ENCODE measurements around the gene DCBLD1. TPM values are rescaled to one million over a fixed set of nuclear protein-coding genes. Genes with fewer than 3 reads are reported as not detected.

The DCBLD1 gene
- total and polyA plus RNA-seq, 2 donors (not counting 1 experiment from before 2014, with no cell fraction given): 35.2 to 44.4 TPM

GRCh38 chr6:117553142-117553541 lies 70.7 kb downstream of the DCBLD1 start:
- H3K4me3 ChIP-seq (replicated peaks in 1 of 4; ENCODE audit: control extremely low read depth in 1 of 4, insufficient read depth in 1 of 4, low read depth in 3 of 4, low read length in 4 of 4): no peak overlapping the region
- H3K4me2 ChIP-seq (ENCODE audit: extremely low read depth, insufficient read depth, low read length): no peak overlapping the region
- DNase-seq (ENCODE audit: low read depth in 2 of 2): no peak
- peaks cover 5% of the 10 kb centered on the region for H3K4me1 ChIP-seq (ENCODE audit: control insufficient read depth, extremely low read depth, insufficient read depth, low read length)
- H3K79me2 ChIP-seq (ENCODE audit: control insufficient read depth, insufficient read depth, low read length): no peaks in the 10 kb centered on the region
- no peak overlapping the region for H3K9ac ChIP-seq (ENCODE audit: insufficient read depth, low read length)
- no peaks in the 10 kb centered on the region for H4K20me1 ChIP-seq (ENCODE audit: control insufficient read depth, extremely low read depth, insufficient read depth, low read length)
- H2AFZ ChIP-seq (ENCODE audit: low read length): no peak overlapping the region
- H3K36me3 ChIP-seq (ENCODE audit: control insufficient read depth, insufficient read depth, low read length): no peaks in the 10 kb centered on the region
- no peaks in the 10 kb centered on the region for H3K9me3 ChIP-seq (ENCODE audit: control insufficient read depth, insufficient read depth, low read depth, low read length)
- H3K27ac ChIP-seq (ENCODE audit: insufficient read depth, low read length): no peak overlapping the region
- H3K27me3 ChIP-seq (ENCODE audit: control insufficient read depth, insufficient read depth, low read length): no peaks in the 10 kb centered on the region
- TF ChIP-seq EZH2 (IDR thresholded peaks at IDR 0.05; ENCODE audit: low read length, missing control alignments) (no peak), CTCF (conservative IDR thresholded peaks at IDR 0.05 in 1 of 2, IDR thresholded peaks at IDR 0.05 in 1 of 2; ENCODE audit: low read depth in 1 of 2, low read length in 2 of 2) (no peak)

- Histone ChIP-seq H3K79me2 (ENCODE audit: control insufficient read depth, insufficient read depth, low read length) (no peaks in the 10 kb centered on the region), H3K9ac (ENCODE audit: insufficient read depth, low read length) (no peak overlapping the region), H3K4me3 (replicated peaks in 1 of 4; ENCODE audit: control extremely low read depth in 1 of 4, insufficient read depth in 1 of 4, low read depth in 3 of 4, low read length in 4 of 4) (no peak overlapping the region), H3K4me2 (ENCODE audit: extremely low read depth, insufficient read depth, low read length) (no peak overlapping the region), H3K4me1 (ENCODE audit: control insufficient read depth, extremely low read depth, insufficient read depth, low read length) (no peaks in the 10 kb centered on the region), H3K9me3 (ENCODE audit: control insufficient read depth, insufficient read depth, low read depth, low read length) (no peaks in the 10 kb centered on the region), H2AFZ (ENCODE audit: low read length) (no peak overlapping the region), H3K27me3 (ENCODE audit: control insufficient read depth, insufficient read depth, low read length) (no peaks in the 10 kb centered on the region), H3K36me3 (ENCODE audit: control insufficient read depth, insufficient read depth, low read length) (no peaks in the 10 kb centered on the region), H3K27ac (ENCODE audit: insufficient read depth, low read length) (no peak overlapping the region), H4K20me1 (ENCODE audit: control insufficient read depth, extremely low read depth, insufficient read depth, low read length) (no peaks in the 10 kb centered on the region)
- DNase-seq (ENCODE audit: low read depth in 2 of 2): no peak
- no peak for TF ChIP-seq CTCF (conservative IDR thresholded peaks at IDR 0.05 in 1 of 2, IDR thresholded peaks at IDR 0.05 in 1 of 2; ENCODE audit: low read depth in 1 of 2, low read length in 2 of 2)
- TF ChIP-seq EZH2 (IDR thresholded peaks at IDR 0.05; ENCODE audit: low read length, missing control alignments): no peak
Observed at GRCh38 chr6:117555262-117555849, 72.9 kb downstream of the DCBLD1 start.

- DNase-seq (ENCODE audit: low read depth in 2 of 2): peak in 1 of 2 donors; percentile 52
- no peak overlapping the region for H3K9ac ChIP-seq (ENCODE audit: insufficient read depth, low read length)
Observed at GRCh38 chr6:117555882-117556498, 73.5 kb downstream of the DCBLD1 start.

More at GRCh38 chr6:117555882-117556498, 73.5 kb downstream of the DCBLD1 start:
- Histone ChIP-seq H3K27me3 (ENCODE audit: control insufficient read depth, insufficient read depth, low read length) (no peaks in the 10 kb centered on the region), H2AFZ (ENCODE audit: low read length) (no peak overlapping the region), H4K20me1 (ENCODE audit: control insufficient read depth, extremely low read depth, insufficient read depth, low read length) (no peaks in the 10 kb centered on the region), H3K36me3 (ENCODE audit: control insufficient read depth, insufficient read depth, low read length) (no peaks in the 10 kb centered on the region), H3K4me3 (replicated peaks in 1 of 4; ENCODE audit: control extremely low read depth in 1 of 4, insufficient read depth in 1 of 4, low read depth in 3 of 4, low read length in 4 of 4) (no peak overlapping the region), H3K4me2 (ENCODE audit: extremely low read depth, insufficient read depth, low read length) (no peak overlapping the region), H3K79me2 (ENCODE audit: control insufficient read depth, insufficient read depth, low read length) (no peaks in the 10 kb centered on the region), H3K27ac (ENCODE audit: insufficient read depth, low read length) (no peak overlapping the region), H3K9me3 (ENCODE audit: control insufficient read depth, insufficient read depth, low read depth, low read length) (no peaks in the 10 kb centered on the region), H3K4me1 (ENCODE audit: control insufficient read depth, extremely low read depth, insufficient read depth, low read length) (no peaks in the 10 kb centered on the region)
- TF ChIP-seq EZH2 (IDR thresholded peaks at IDR 0.05; ENCODE audit: low read length, missing control alignments) (no peak), CTCF (conservative IDR thresholded peaks at IDR 0.05 in 1 of 2, IDR thresholded peaks at IDR 0.05 in 1 of 2; ENCODE audit: low read depth in 1 of 2, low read length in 2 of 2) (peak; percentile 65 to 68)
